Measurements from ENCODE around the gene TMEM51.
A peak's percentile ranks its signal among the peaks of the same experiment; 100 is the strongest.
"Not testable (repeated sequence)": the region's sequence is repeated elsewhere in the genome, so short reads cannot be mapped to it uniquely, and the experiment has no call there.

The TMEM51 gene

GRCh38 chr1:15128077-15128476 is 25.5 kb upstream of the TMEM51 start:
- DNase-seq (ENCODE audit: low read depth in 2 of 2) = no peak

GRCh38 chr1:15128520-15129313 is 24.8 kb upstream of the TMEM51 start:
- peak; percentile 56 to 68 for DNase-seq (ENCODE audit: low read depth in 2 of 2)

- no peak for DNase-seq (ENCODE audit: low read depth in 2 of 2)
Measured at GRCh38 chr1:15129944-15130343, 23.6 kb upstream of the TMEM51 start.

- DNase-seq (ENCODE audit: low read depth in 2 of 2) = no peak
Measured at GRCh38 chr1:15130607-15131006, 22.9 kb upstream of the TMEM51 start.

GRCh38 chr1:15132965-15133364 is 20.6 kb upstream of the TMEM51 start:
- DNase-seq (ENCODE audit: low read depth in 2 of 2) = no peak

GRCh38 chr1:15134285-15134684 is 19.3 kb upstream of the TMEM51 start:
- no peak for DNase-seq (ENCODE audit: low read depth in 2 of 2)

GRCh38 chr1:15135604-15136003 is 17.9 kb upstream of the TMEM51 start:
- DNase-seq (ENCODE audit: low read depth in 2 of 2) = not testable (repeated sequence)

- DNase-seq (ENCODE audit: low read depth in 2 of 2) = no peak
Measured at GRCh38 chr1:15137809-15138208, 15.7 kb upstream of the TMEM51 start.

- no peak for DNase-seq (ENCODE audit: low read depth in 2 of 2)
Measured at GRCh38 chr1:15139654-15140350, 13.7 kb upstream of the TMEM51 start.

GRCh38 chr1:15141935-15142539 is 11.5 kb upstream of the TMEM51 start:
- DNase-seq (ENCODE audit: low read depth in 2 of 2) = no peak

- no peak for DNase-seq (ENCODE audit: low read depth in 2 of 2)
Measured at GRCh38 chr1:15145327-15145726, 8.2 kb upstream of the TMEM51 start.

- no peak for DNase-seq (ENCODE audit: low read depth in 2 of 2)
Measured at GRCh38 chr1:15146142-15146680, 7.3 kb upstream of the TMEM51 start.

GRCh38 chr1:15146971-15147376 is 6.6 kb upstream of the TMEM51 start:
- no peak for DNase-seq (ENCODE audit: low read depth in 2 of 2)

- DNase-seq (ENCODE audit: low read depth in 2 of 2) = no peak
Measured at GRCh38 chr1:15148004-15148403, 5.5 kb upstream of the TMEM51 start.

GRCh38 chr1:15148475-15148874 is 5.1 kb upstream of the TMEM51 start:
- DNase-seq (ENCODE audit: low read depth in 2 of 2) = no peak

GRCh38 chr1:15148941-15149340 is 4.6 kb upstream of the TMEM51 start:
- DNase-seq (ENCODE audit: low read depth in 2 of 2) = no peak

- DNase-seq (ENCODE audit: low read depth in 2 of 2) = no peak
Measured at GRCh38 chr1:15150376-15150775, 3.2 kb upstream of the TMEM51 start.

- no peak for DNase-seq (ENCODE audit: low read depth in 2 of 2)
Measured at GRCh38 chr1:15151377-15151806, 2.2 kb upstream of the TMEM51 start.

- DNase-seq (ENCODE audit: low read depth in 2 of 2) = no peak
Measured at GRCh38 chr1:15151871-15152270, 1.7 kb upstream of the TMEM51 start.

- DNase-seq (ENCODE audit: low read depth in 2 of 2) = no peak
Measured at GRCh38 chr1:15152318-15153183, 996 bp upstream of the TMEM51 start.

GRCh38 chr1:15153842-15154479 is 414 bp downstream of the TMEM51 start:
- peak in 1 of 2 donors; percentile 34 for DNase-seq (ENCODE audit: low read depth in 2 of 2)
